GM18858 (cell line): ENCODE results near the gene DFFB.

Experiments used
- ATAC-seq: cut with Tn5 transposase; IDR thresholded peaks from one replicate; pipeline ENCODE4 v1.9.1; 2021; ENCODE audit not compliant: unreplicated experiment

DFFB gene

GRCh38 chr1:3923378-3924185, 66.3 kb downstream of the DFFB start:
- no peak for ATAC-seq

GRCh38 chr1:3924186-3924824, 67.0 kb downstream of the DFFB start:
- no peak for ATAC-seq

- no peak for ATAC-seq
Observed at GRCh38 chr1:3924825-3925220, 67.5 kb downstream of the DFFB start.

- ATAC-seq: no peak
Observed at GRCh38 chr1:3925256-3925655, 68.0 kb downstream of the DFFB start.

- ATAC-seq: no peak
Observed at GRCh38 chr1:3925762-3926161, 68.5 kb downstream of the DFFB start.

- ATAC-seq: no peak
Observed at GRCh38 chr1:3926956-3927355, 69.7 kb downstream of the DFFB start.

GRCh38 chr1:3928586-3928985, 71.3 kb downstream of the DFFB start:
- ATAC-seq: no peak

GRCh38 chr1:3929126-3929525, 71.8 kb downstream of the DFFB start:
- no peak for ATAC-seq

- ATAC-seq: no peak
Observed at GRCh38 chr1:3930301-3931006, 73.2 kb downstream of the DFFB start.

GRCh38 chr1:3931007-3931912, 74.0 kb downstream of the DFFB start:
- no peak for ATAC-seq

- ATAC-seq: no peak
Observed at GRCh38 chr1:3932156-3932919, 75.1 kb downstream of the DFFB start.
